MG63 (cell line): ENCODE measurements around the gene FOS. TPM values are rescaled to one million over a fixed set of nuclear protein-coding genes. Genes with fewer than 3 reads are reported as not detected.
"Not testable (repeated sequence)": the region's sequence is repeated elsewhere in the genome, so short reads cannot be mapped to it uniquely, and the experiment has no call there.

ENCODE experiments used
- DNase-seq: peaks from one replicate; pipeline ENCODE4 v3.0.0-alpha.2; 2020
- H3K27me3 ChIP-seq: fragments of 250-450 bp; sonication (Bioruptor Pico); 2 replicates; pipeline ENCODE4 v1.5.1; 2020; ENCODE audit warnings: mild to moderate bottlenecking, moderate library complexity
- H3K36me3 ChIP-seq: fragments of 250-450 bp; sonication (Bioruptor Pico); 2 replicates; pipeline ENCODE4 v1.5.1; 2020; ENCODE audit warnings: mild to moderate bottlenecking, moderate library complexity
- H3K4me3 ChIP-seq: fragments of 250-450 bp; sonication (Bioruptor Pico); 2 replicates; pipeline ENCODE4 v1.5.1; 2020; ENCODE audit warnings: mild to moderate bottlenecking, moderate library complexity
- H3K9me3 ChIP-seq: fragments of 250-450 bp; sonication (Bioruptor Pico); 2 replicates; pipeline ENCODE4 v1.5.1; 2020; ENCODE audit warnings: mild to moderate bottlenecking, moderate library complexity
- total RNA-seq: library from RNA; depleted of rRNA; stranded (reverse); fragments of >200 nt; shearing (Covaris generic); gene quantifications from 2 replicates; pipeline ENCODE4 v1.2.3, GENCODE V29; 2014; ENCODE audit warnings: low replicate concordance; rRNA removed

Gene FOS
- 1.1 and 6.6 TPM in 2 replicates for total RNA-seq

DNA sequence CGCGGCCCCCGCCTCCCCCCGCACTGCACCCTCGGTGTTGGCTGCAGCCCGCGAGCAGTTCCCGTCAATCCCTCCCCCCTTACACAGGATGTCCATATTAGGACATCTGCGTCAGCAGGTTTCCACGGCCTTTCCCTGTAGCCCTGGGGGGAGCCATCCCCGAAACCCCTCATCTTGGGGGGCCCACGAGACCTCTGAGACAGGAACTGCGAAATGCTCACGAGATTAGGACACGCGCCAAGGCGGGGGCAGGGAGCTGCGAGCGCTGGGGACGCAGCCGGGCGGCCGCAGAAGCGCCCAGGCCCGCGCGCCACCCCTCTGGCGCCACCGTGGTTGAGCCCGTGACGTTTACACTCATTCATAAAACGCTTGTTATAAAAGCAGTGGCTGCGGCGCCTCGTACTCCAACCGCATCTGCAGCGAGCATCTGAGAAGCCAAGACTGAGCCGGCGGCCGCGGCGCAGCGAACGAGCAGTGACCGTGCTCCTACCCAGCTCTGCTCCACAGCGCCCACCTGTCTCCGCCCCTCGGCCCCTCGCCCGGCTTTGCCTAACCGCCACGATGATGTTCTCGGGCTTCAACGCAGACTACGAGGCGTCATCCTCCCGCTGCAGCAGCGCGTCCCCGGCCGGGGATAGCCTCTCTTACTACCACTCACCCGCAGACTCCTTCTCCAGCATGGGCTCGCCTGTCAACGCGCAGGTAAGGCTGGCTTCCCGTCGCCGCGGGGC lies at the start of gene FOS:
TSS of gene FOS (plus strand) at position 407 of the 731 bp plus-strand sequence. CDS start at position 562, 155 bp downstream.
- H3K27me3 ChIP-seq, result no peaks in the 10 kb centered on the region
- peak; percentile 74 for DNase-seq
- peak within 1 kb of the TSS; percentile 59 for H3K4me3 ChIP-seq
- no peaks in the 10 kb centered on the region for H3K36me3 ChIP-seq
- H3K9me3 ChIP-seq, result no peaks in the 10 kb centered on the region

DNA sequence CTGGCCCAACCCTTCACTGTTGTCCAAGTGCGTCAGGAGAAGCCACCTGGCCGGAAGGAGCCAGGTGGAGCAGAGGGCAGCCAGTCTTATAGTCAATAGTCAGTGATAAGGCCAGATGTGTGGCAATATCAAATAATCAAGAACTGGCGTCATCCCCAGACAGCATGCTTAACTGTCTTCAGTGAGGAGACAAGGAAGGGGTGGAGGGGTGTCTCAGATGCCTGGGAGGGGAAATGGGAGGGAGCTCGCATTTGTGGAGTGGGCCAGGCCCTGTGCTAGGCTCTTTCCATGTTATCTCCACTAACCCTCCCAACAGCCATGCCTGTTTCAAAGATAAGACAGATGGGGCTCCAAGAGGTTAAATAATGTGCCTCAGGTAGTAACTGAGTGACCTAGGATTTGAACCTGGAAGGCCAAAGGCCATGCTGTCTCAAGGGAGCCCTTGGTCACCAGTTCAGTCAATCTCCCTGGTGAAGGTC lies 48.9 kb upstream of the FOS start:
- no peaks in the 10 kb centered on the region for H3K9me3 ChIP-seq
- H3K4me3 ChIP-seq, result no peak overlapping the region
- no peaks in the 10 kb centered on the region for H3K27me3 ChIP-seq
- no peak for DNase-seq
- no peaks in the 10 kb centered on the region for H3K36me3 ChIP-seq

DNA sequence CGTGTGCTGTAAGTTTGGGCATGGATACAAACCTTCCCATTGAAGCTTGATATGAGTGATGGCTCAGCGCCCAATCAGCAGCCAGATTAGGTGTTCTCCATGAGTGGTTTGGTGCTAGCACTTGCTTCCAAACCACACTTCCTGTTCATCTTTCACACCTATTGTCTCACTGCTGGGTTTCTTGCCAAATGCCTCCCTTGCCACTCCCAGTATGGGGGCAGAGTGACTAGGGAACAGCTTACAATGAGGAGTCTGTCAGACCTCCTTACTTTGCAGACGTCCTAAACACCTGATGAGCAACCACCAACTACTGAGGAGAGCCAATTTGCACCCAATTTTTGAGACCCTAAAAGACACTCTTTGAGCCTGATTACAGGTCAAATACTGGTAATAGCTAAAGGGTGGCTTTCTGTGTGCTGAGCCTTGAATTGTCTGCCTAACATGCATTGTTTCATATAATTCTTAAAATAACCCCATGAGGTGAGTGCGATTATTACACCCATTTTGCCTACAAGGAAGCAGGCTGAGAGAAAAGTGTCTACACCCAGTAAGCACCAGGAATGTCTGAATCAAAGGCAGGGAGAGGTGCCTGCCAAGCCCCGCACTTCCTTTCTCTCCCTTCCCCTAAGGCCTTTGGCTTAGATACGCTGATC lies 48.4 kb upstream of the FOS start:
- Histone ChIP-seq H3K36me3 (no peaks in the 10 kb centered on the region), H3K9me3 (no peaks in the 10 kb centered on the region), H3K4me3 (no peak overlapping the region), H3K27me3 (no peaks in the 10 kb centered on the region)
- peak; percentile 53 for DNase-seq

DNA sequence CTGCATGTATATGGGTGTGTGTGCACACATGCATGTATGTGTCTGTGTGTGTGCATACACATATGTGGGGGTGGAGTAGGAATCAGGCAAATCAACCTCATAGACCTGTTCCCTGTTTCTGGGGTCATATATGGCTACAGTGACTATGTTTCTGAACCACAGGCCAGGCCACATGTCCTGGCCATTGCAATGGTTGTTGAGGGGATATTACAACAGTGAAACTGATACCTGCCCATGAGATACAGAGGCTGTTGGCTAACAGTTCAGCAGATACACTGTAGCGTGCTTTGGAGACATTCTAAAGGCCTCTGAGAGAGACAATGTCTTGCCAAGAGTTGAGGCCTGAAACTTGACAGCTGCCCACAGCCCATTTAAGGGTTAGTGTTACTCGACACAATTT lies 47.3 kb upstream of the FOS start:
- Histone ChIP-seq H3K4me3 (no peak overlapping the region), H3K27me3 (no peaks in the 10 kb centered on the region), H3K9me3 (no peaks in the 10 kb centered on the region), H3K36me3 (no peaks in the 10 kb centered on the region)
- no peak for DNase-seq

DNA sequence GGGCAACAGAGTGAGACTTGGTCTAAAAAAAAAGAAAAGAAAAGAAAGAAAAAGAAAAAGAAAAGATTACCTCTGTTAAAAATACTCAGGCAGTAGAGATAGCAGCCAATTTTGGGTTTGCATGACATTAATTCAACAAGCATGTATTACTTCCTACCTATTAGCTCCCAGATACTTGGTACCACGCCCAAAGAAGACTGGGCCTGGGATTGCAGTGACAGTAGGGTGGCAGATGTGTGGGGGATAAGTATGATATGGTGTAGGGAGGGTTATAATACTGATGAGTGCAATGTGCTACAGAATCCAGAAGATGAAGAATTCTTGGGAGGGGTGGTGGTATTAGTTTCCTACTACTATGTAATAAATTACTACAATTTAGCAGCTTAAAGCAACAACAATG lies 46.4 kb upstream of the FOS start:
- no peaks in the 10 kb centered on the region for H3K36me3 ChIP-seq
- DNase-seq, result no peak
- H3K4me3 ChIP-seq, result no peak overlapping the region
- no peaks in the 10 kb centered on the region for H3K27me3 ChIP-seq
- H3K9me3 ChIP-seq, result no peaks in the 10 kb centered on the region

DNA sequence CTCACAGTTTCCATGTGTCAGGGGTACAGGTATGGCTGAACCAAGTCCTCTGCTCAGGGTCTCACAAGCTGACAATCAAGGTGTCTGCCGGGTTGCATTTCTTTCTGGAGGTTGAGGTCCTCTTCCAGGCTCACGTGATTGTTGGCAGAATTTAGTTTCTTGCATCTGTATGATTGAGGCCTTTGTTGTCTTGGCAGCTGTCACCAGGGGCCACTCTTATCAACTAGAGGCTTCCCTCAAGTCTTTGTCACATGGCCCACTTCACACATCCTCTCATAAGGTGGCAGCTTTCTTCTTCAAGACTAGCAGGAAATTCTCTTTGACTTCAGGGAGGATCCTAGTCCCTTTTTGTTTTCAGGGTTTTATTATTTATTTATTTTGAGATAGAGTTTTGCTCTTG lies 46.0 kb upstream of the FOS start:
- Histone ChIP-seq H3K4me3 (no peak overlapping the region), H3K9me3 (no peaks in the 10 kb centered on the region), H3K27me3 (no peaks in the 10 kb centered on the region), H3K36me3 (no peaks in the 10 kb centered on the region)
- no peak for DNase-seq

DNA sequence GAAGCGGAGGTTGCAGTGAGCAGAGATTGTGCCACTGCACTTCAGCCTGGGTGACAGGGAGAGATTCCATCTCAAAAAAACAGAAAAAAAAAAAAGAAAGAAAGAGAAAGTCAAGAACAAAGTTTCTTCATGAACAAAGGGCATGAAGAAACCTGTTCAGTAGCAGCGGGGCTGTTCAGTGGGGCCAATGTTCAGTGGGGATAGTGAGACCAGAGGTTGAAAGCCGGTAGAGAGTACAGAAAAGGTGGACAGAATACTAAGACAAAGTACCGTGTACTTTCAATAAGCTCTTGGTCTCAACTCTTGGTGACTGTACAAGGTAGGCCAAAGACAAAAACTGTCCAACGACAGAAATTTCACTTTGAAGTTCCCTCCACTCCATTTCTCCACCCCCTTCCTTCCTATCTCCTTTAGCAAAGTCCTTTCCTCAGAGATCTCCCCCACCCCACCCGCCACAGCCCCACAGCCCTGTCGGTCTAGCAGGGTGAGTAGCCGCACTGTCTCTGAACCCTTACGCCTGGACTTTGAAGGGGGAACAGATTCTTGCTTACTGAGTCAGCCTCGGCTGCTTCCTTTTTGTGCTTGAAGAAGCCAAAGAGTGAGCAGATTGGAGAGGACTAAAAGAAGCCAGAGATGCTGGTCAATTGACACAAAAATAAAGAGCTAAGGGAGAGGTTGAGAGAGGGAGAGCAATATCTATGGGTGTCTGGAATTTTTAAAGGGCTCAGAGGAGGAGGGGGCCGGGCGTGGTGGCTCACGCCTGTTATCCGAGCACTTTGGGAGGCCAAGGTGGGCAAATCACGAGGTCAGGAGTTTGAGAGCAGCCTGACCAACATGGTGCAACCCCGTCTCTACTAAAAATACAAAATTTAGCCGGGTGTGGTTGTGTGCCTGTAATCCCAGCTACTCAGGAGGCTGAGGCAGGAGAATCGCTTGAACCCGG lies 44.2 kb upstream of the FOS start:
- no peak overlapping the region for H3K4me3 ChIP-seq
- H3K36me3 ChIP-seq, result no peaks in the 10 kb centered on the region
- H3K27me3 ChIP-seq, result no peaks in the 10 kb centered on the region
- H3K9me3 ChIP-seq, result no peaks in the 10 kb centered on the region
- DNase-seq, result peak; percentile 42

DNA sequence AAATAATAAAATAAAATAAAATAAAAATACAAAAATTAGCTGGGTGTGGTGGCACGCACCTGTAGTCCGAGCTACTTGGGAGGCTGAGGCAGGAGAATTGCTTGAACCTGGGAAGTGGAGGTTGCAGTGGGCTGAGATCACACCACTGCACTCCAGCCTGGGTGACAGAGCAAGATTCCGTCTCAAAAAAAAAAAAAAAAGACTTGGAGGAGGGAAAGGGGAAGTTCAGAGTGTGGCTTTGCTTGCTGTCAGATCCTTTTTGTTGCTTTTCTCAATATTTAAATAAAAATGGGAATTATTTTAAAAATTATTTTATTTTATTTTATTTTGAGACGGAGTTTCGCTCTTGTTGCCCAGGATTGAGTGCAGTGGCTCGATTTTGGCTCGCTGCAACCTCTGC lies 43.4 kb upstream of the FOS start:
- not testable (repeated sequence) for DNase-seq, H3K9me3 ChIP-seq

DNA sequence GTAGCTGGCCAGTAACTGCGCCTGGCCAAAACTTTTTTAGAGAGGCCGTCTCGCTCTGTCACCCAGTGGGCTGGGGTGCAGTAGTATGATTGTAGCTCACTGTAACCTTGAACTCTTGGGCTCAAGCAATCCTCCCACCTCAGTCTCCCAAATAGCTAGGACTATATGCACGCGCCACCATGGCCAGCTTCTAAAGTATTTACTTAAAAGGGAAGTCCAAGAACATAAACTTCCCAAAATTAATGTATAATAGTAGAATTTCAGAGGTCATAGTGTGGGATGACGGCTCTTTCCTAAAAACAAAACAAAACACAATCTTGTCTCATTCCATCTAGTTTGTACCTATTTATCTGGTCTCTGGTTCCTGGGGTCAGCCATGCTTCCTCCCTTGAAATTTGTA lies 42.2 kb upstream of the FOS start:
- no peak for DNase-seq
- Histone ChIP-seq H3K27me3 (no peaks in the 10 kb centered on the region), H3K4me3 (no peak overlapping the region), H3K36me3 (no peaks in the 10 kb centered on the region), H3K9me3 (no peaks in the 10 kb centered on the region)

More for the DNA sequence above, 43.4 kb upstream of the FOS start:
- not testable (repeated sequence) for H3K36me3 ChIP-seq, H3K27me3 ChIP-seq, H3K4me3 ChIP-seq

DNA sequence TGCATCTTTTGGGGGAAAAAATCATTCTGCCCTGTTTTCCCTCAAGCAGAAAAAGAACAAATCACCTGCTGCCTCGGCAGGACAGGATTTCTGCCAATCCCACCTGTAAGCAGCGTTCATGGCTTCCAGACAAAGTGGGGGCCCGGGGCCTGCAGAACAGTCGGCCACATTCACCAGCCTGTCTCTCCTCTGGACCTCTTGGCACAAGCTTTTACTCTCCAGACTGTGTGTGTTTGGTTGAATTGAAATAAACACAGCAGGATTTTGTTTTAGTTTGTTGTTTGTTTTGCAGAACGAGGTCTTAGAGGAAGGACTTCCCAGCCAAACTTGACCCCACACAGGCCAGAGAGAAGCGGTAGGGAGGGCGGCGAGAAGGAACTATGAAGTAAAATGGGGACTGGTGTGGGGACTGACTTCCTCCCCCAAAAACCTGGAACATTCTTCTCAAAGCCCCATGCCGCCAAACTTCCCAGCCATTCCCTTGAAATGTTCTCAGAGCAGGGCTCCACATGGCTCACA lies 41.7 kb upstream of the FOS start:
- Histone ChIP-seq H3K4me3 (no peak overlapping the region), H3K27me3 (no peaks in the 10 kb centered on the region), H3K36me3 (no peaks in the 10 kb centered on the region), H3K9me3 (no peaks in the 10 kb centered on the region)
- no peak for DNase-seq

DNA sequence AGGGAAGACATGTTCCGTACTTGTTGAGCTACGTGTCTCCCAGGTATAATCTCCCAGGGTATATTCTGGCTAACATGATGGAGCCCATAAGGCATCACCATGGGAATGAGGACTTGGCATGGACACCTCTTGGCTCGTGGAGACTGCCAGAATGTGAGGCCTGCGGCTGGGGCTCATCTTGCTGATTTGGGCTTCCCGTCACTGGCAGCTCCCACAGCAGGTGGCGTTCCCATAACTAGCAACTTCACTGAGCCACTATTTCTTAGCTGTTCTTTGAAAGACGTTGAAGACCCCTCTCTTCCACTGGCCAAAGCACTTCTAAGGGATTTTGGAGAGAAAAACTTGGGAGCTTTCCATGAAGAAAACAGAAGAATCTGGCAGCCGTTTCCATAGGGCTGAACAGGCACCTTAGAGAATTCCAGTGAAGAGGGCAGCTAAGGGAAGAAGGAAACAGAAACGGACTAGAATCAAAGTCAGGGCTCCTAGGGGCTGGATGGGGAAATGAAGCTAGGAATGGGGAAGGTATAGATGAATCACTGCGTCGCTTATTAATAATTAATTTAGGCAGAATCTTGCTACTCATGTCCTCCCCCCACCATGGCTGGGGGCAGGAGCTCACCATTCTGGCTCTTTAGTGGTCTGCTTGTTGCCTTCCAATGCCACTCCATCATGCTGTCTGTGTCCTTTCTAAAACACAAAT lies 39.7 kb upstream of the FOS start:
- Histone ChIP-seq H3K36me3 (no peaks in the 10 kb centered on the region), H3K4me3 (no peak overlapping the region), H3K27me3 (no peaks in the 10 kb centered on the region), H3K9me3 (no peaks in the 10 kb centered on the region)
- DNase-seq, result no peak

DNA sequence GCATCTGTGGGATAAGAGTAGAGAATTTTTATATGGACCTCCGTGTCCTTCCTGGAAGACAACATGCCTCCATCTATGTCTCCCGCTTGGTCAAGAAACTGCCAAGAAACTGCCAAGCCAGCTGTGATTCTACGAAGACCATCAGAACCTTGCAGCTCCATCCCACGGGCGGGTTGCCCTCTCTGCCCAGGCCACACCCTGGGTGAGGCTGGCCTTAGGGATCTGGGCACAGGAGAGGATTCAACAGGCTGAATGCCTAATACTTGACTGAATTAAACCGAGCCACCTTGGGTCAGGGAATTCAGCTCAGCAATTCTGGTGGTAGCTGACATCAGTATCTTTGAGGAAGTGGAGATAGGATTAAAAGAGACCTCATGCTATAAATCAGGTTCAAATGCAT lies 37.8 kb upstream of the FOS start:
- Histone ChIP-seq H3K27me3 (no peaks in the 10 kb centered on the region), H3K4me3 (no peak overlapping the region), H3K9me3 (no peaks in the 10 kb centered on the region), H3K36me3 (no peaks in the 10 kb centered on the region)
- DNase-seq, result no peak

DNA sequence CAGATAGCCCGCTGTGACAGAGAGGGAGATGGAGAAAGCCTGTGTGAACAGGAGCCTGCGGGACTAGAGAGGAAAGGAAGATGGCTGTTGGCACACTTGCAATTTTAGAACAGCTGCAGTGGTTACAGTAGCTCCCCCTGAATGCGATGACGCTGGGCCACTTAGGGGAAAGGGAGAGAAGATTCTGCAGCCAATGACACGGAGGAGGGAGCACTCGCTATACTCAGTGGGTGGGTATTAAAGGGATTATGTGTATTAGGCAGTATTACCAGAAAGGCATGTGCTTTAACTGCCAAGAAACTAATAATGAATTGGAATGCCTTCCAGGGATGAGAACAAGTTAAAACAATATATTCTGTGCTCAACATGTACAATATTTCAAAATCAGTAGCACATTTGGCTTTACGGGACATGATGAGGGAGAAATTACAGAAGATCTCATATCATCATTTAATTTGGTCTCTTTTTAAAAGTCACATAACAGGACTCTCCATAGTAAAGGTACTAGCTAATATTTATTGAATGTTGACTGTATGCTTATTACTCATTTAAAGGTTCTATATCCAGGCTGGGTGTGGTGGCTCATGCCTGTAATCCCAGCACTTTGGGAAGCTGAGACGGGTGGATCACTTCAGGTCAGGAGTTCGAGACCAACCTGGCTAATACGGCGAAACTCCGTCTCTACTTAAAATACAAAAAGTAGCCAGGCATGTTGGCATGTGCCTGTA lies 35.9 kb upstream of the FOS start:
- no peaks in the 10 kb centered on the region for H3K27me3 ChIP-seq
- peak; percentile 90 for DNase-seq
- H3K4me3 ChIP-seq, result no peak overlapping the region
- no peaks in the 10 kb centered on the region for H3K36me3 ChIP-seq
- no peaks in the 10 kb centered on the region for H3K9me3 ChIP-seq

DNA sequence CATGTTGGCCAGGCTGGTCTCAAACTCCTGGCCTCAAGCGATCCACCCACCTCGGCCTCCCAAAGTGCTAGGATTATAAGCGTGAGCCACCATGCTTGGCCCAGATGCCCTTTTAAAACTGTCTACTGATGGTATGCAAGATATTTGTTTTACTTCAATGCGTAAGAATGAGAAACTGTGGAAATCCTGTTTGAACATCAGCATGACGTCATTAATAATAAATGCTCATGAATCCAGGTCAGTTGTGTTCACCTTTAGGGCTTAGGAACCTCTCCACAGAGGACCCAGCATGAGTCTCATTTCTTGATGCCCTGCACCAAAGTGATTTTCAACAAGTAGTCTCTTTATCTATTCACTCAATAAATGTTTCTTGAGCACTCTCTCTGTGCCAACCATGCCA lies 34.5 kb upstream of the FOS start:
- Histone ChIP-seq H3K4me3 (no peak overlapping the region), H3K27me3 (no peaks in the 10 kb centered on the region), H3K9me3 (no peaks in the 10 kb centered on the region), H3K36me3 (no peaks in the 10 kb centered on the region)
- no peak for DNase-seq

DNA sequence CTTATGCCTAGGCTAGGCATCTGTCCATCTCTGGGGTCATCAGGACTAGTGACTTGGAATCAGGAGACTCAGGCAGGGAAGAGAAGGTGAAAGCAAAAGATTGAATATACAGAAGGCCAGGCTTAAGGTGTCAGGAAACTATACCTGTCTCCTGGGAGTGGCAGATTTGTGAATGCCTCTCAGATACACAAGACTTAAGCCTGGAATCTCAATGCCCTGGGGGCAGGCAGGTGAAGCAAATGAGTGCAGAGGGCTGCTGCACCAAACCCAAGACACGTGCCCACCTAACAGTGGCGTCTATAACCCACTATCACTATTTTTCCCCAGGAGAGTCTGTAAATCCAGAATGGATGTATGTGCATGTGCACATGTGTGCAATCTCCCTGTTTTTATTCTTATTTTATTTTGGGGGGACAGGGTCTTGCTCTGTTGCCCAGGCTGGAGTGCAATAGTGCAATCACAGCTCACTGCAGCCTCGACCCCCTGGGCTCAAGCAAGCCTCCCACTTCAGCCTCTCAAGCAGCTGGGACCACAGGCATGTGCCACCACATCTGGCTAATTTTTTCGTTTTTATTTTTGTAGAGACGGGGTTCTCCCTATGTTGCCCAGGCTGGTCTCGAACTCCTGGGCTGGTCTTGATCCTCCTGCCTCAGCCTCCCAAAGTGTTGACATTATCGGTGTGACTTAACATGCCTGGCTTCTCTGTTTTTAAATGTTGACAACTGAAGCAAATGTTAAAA lies 31.9 kb upstream of the FOS start:
- no peaks in the 10 kb centered on the region for H3K9me3 ChIP-seq
- H3K4me3 ChIP-seq, result no peak overlapping the region
- no peaks in the 10 kb centered on the region for H3K36me3 ChIP-seq
- DNase-seq, result no peak
- H3K27me3 ChIP-seq, result no peaks in the 10 kb centered on the region
